ENCODE measurements around the gene EPS8L3. TPM values are rescaled to one million over a fixed set of nuclear protein-coding genes. Genes with fewer than 3 reads are reported as not detected.

Gene EPS8L3
- total and polyA plus RNA-seq, 2 of the 8 experiments (the other 6 are each of a cell fraction or from before 2014, with no cell fraction given), result not detected

DNA sequence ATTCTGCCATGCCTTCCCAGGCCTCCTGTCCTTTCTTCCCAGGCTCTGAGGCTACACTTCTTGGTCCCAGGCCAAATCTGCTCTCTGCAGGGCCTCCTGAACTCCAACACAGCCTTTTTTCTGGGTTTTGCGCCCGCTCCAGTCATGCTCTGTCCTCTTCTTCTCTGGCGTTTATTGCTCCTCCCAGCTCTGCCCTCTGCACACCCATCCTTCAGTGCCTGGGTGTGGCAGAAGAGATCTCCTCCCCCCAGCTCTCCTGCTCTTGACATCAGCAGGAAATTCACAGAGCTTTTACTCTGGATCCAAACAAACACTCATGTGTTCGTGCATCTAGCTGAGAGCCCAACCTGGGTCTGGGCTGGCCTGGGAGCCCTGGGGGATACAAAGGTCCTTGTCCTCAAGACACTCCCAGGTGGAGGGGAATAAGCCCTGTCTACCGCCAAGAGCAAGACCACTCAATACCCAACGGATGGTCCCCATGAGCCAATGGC, 22.9 kb upstream of the EPS8L3 start:
- Histone ChIP-seq H3K56ac (replicated peaks; ENCODE audit: insufficient read length, low read depth, low read length) (no peak overlapping the region), H3K36me3 (ENCODE audit: control insufficient read depth in 2 of 4, insufficient read depth in 4 of 4, low read length in 3 of 4) (no peaks in the 10 kb centered on the region), H3K23me2 (ENCODE audit: low read depth, low read length) (no peaks in the 10 kb centered on the region; the same call in 1 of the 2 replicates), H3K14ac (ENCODE audit: insufficient read length) (no peak overlapping the region), H3K79me1 (ENCODE audit: low read depth, low read length) (no peaks in the 10 kb centered on the region), H4K91ac (replicated peaks; ENCODE audit: insufficient read length, low read length) (no peak overlapping the region), H3K9me3 (ENCODE audit: insufficient read depth in 2 of 2, low read depth in 1 of 2, low read length in 1 of 2) (no peaks in the 10 kb centered on the region), H2BK12ac (ENCODE audit: low read depth, low read length) (no peak overlapping the region), H4K5ac (ENCODE audit: insufficient read length, low read depth, low read length) (no peak overlapping the region), H3K4me3 (ENCODE audit: extremely low read depth in 1 of 4, insufficient read depth in 2 of 4, low read depth in 3 of 4, low read length in 4 of 4) (no peak overlapping the region), H3K23ac (ENCODE audit: insufficient read length) (no peak overlapping the region), H2BK120ac (replicated peaks; ENCODE audit: low read depth, low read length) (no peak overlapping the region), H2BK20ac (ENCODE audit: low read length) (no peak overlapping the region), H3K27ac (ENCODE audit: low read depth, low read length) (no peak overlapping the region), H3K18ac (ENCODE audit: extremely low read depth, low read length) (no peak overlapping the region), H2BK15ac (ENCODE audit: low read length) (no peak overlapping the region), H2AFZ (ENCODE audit: low read length) (no peak overlapping the region), H4K20me1 (replicated peaks in 1 of 2; ENCODE audit: control insufficient read depth in 1 of 2, insufficient read depth in 2 of 2, low read length in 2 of 2) (no peaks in the 10 kb centered on the region), H3K9ac (replicated peaks in 1 of 4; ENCODE audit: extremely low read depth in 1 of 4, low read depth in 3 of 4, low read length in 3 of 4) (no peak overlapping the region), H3K4me1 (replicated peaks in 1 of 4; ENCODE audit: control insufficient read depth in 3 of 4, insufficient read depth in 4 of 4, low read length in 3 of 4) (peaks cover 0 to 6% (median 2%) of the 10 kb centered on the region in 4 experiments; a peak in 5 of 7 replicates), H3K27me3 (replicated peaks in 1 of 4; ENCODE audit: control insufficient read depth in 3 of 4, extremely low read depth in 1 of 4, insufficient read depth in 3 of 4, low read length in 3 of 4) (no peaks in the 10 kb centered on the region), H3K4ac (replicated peaks; ENCODE audit: insufficient read length, low read depth, low read length) (no peak overlapping the region), H2BK5ac (ENCODE audit: low read depth, low read length) (no peak overlapping the region), H3K79me2 (ENCODE audit: control insufficient read depth in 1 of 2, insufficient read depth in 2 of 2, low read length in 2 of 2) (no peaks in the 10 kb centered on the region), H4K8ac (ENCODE audit: extremely low read depth, insufficient read depth, low read length) (peak overlapping the region; percentile 62; the same call in 1 of the 2 replicates), H3K4me2 (ENCODE audit: insufficient read depth in 1 of 2, low read depth in 2 of 2, low read length in 2 of 2) (no peak overlapping the region), H2AK5ac (ENCODE audit: low read depth, low read length) (no peak overlapping the region)
- ChIA-PET POLR2A (ENCODE audit: partially characterized antibody) (interaction anchor here (0.8 to 0.9 kb wide), 2 partner anchors 198 to 199 kb away, joined by 3 to 4 read pairs; partner anchors contain the start of gene AHCYL1), CTCF (ENCODE audit: partially characterized antibody) (interaction anchor here (0.9 to 27.2 kb wide), 6 partner anchors 11 to 225 kb away, joined by 3 to 700 read pairs (median 19); partner anchors contain the start of gene AHCYL1)
- 86% methylated on average over 6 of the region's 6 CpGs; no CpG with 5 or more reads in 1 of the 2 experiments for WGBS, 2 experiments (ENCODE audit: extremely low coverage in 1 of 2, insufficient coverage in 1 of 2, insufficient read length in 1 of 2, insufficient replicate concordance in 2 of 2, low coverage in 1 of 2, low lambda C conversion rate in 2 of 2, missing lambda C conversion rate in 1 of 2)
- DNase-seq (ENCODE audit: low read depth in 1 of 2, low spot score in 2 of 2), result no peak
- TF ChIP-seq CHD2 (IDR thresholded peaks at IDR 0.05; ENCODE audit: low read length), result no peak
- FAIRE-seq, result no peak

Measured in H1 (cell line).